K562 (cell line): ENCODE results near the gene ATG7. TPM values are rescaled to one million over a fixed set of nuclear protein-coding genes. Genes with fewer than 3 reads are reported as not detected.

Experiments
- ATAC-seq: fragments of 200-7000 bp; cut with Tn5 transposase; 3 replicates; pipeline ENCODE4 v1.9.1; 2020; ENCODE audit warnings: moderate library complexity
- BruUV-seq: library from RNA; stranded (reverse); fragments of 400-500 nt; replicated peaks from 2 replicates; lab custom pipeline; 2021; lab: Mats Ljungman, UMichigan
- CTCF ChIA-PET: fragments of 300-600 bp; formaldehyde crosslinking; extraction: SDS; loops from one replicate; lab custom pipeline; 2021; ENCODE audit warnings: low intra/inter-chr PET ratio; lab: Yijun Ruan, JAX
- POLR2A ChIA-PET: fragments of 300-600, 350-650 bp; sonication (Branson Sonifier 250); formaldehyde crosslinking; extraction: SDS; loops from one replicate; lab custom pipeline; 2021; ENCODE audit warnings: antibody characterized with exemption, inconsistent platforms; lab: Yijun Ruan, JAX
- DNase-seq, 4 experiments: peaks; one replicate each; pipeline versions ENCODE4 v3.0.0 to v3.0.0-alpha.2; 2011 to 2018; ENCODE audit warnings: low spot score in 3 of 4, mixed read lengths in 3 of 4; ENCODE audit errors: extremely low read depth in 1 of 4
- FAIRE-seq: peaks from 2 replicates; lab custom pipeline; 2011; peaks lifted over from hg19 to GRCh38; lab: Jason Lieb, UNC
- H2AFZ ChIP-seq: 2 replicates; pipeline ENCODE4 v1.6.0; 2011; ENCODE audit warnings: low read depth, low read length, control low read depth, inconsistent platforms
- H3K27ac ChIP-seq: fragments of 200-600 bp; 3 replicates; pipeline ENCODE4 v1.8.0; 2011; ENCODE audit warnings: low read depth, mild to moderate bottlenecking, control low read depth, inconsistent platforms, low read length, moderate library complexity, mixed read lengths; ENCODE audit errors: extremely low read depth
- H3K27me3 ChIP-seq, 2 experiments: fragments of 300-600 bp in 1 of 2; 2 replicates in 1 of 2; 3 replicates in 1 of 2; pipeline versions ENCODE4 v1.6.0 to v1.8.0; 2011; ENCODE audit warnings: inconsistent platforms in 2 of 2, low read length in 2 of 2, mild to moderate bottlenecking in 1 of 2, mixed read lengths in 1 of 2, moderate library complexity in 1 of 2; ENCODE audit not compliant: control insufficient read depth in 2 of 2, insufficient read depth in 2 of 2
- H3K36me3 ChIP-seq: fragments of 300-600 bp; 3 replicates; pipeline ENCODE4 v1.8.0; 2011; ENCODE audit warnings: mild to moderate bottlenecking, low read length, inconsistent platforms; ENCODE audit not compliant: control insufficient read depth, insufficient read depth
- H3K4me1 ChIP-seq, 2 experiments: fragments of 200-600 bp in 1 of 2; replicated peaks in 1 of 2; 2 replicates in 1 of 2; 3 replicates in 1 of 2; pipeline versions ENCODE4 v1.5.1 to v1.8.0; 2011; ENCODE audit warnings: inconsistent platforms in 2 of 2, low read length in 2 of 2, mild to moderate bottlenecking in 1 of 2, mixed read lengths in 1 of 2, moderate library complexity in 1 of 2; ENCODE audit not compliant: control insufficient read depth in 2 of 2, insufficient read depth in 2 of 2
- H3K4me2 ChIP-seq: 2 replicates; pipeline ENCODE4 v1.6.1; 2011; ENCODE audit warnings: low read length, control low read depth, inconsistent platforms, mixed read lengths; ENCODE audit not compliant: insufficient read depth
- H3K4me3 ChIP-seq: fragments of 200-600 bp; sonication (generic), shearing (Covaris generic); 2 replicates; pipeline ENCODE4 v1.5.1; 2016; ENCODE audit warnings: control low read depth, inconsistent platforms
- H3K79me2 ChIP-seq: fragments of 200-600 bp; 3 replicates; pipeline ENCODE4 v1.8.0; 2011; ENCODE audit warnings: low read length, inconsistent platforms; ENCODE audit not compliant: control insufficient read depth, insufficient read depth
- H3K9ac ChIP-seq, 2 experiments: 2 replicates each; pipeline versions ENCODE4 v1.6.0 to v1.6.1; 2011; ENCODE audit warnings: low read depth in 2 of 2, low read length in 2 of 2, control low read depth in 1 of 2, inconsistent platforms in 1 of 2, mild to moderate bottlenecking in 1 of 2, mixed read lengths in 1 of 2; ENCODE audit not compliant: insufficient read depth in 1 of 2
- H3K9me1 ChIP-seq: one replicate; pipeline ENCODE4 v1.6.0; 2011; ENCODE audit warnings: inconsistent platforms, mild to moderate bottlenecking, low read length, moderate library complexity; ENCODE audit not compliant: control insufficient read depth, insufficient read depth
- H3K9me3 ChIP-seq: replicated peaks from 2 replicates; pipeline ENCODE4 v1.5.1; 2011; ENCODE audit warnings: low read depth, low read length, inconsistent platforms; ENCODE audit not compliant: control insufficient read depth, insufficient read depth
- H4K20me1 ChIP-seq: replicated peaks from 2 replicates; pipeline ENCODE4 v1.6.1; 2011; ENCODE audit warnings: low read length, inconsistent platforms, mixed read lengths; ENCODE audit not compliant: control insufficient read depth, insufficient read depth
- CBX3 ChIP-seq, 2 experiments: IDR thresholded peaks; 1 replicate in 1 of 2; 2 replicates in 1 of 2; pipeline ENCODE4 v1.6.1; 2012; ENCODE audit warnings: inconsistent platforms in 2 of 2, low read length in 2 of 2, borderline replicate concordance in 1 of 2, control low read depth in 1 of 2
- E2F1 ChIP-seq: sonication (generic); formaldehyde crosslinking; IDR thresholded peaks from 2 replicates; pipeline ENCODE4 v1.8.1; 2023; ENCODE audit warnings: mild to moderate bottlenecking, missing genetic modification reagents, moderate library complexity
- FOS ChIP-seq: IDR thresholded peaks from 3 replicates; pipeline ENCODE4 v1.6.1; 2011; ENCODE audit not compliant: insufficient read length; ENCODE audit errors: extremely low read depth
- HBP1 ChIP-seq: fragments of 450-650 bp; formaldehyde crosslinking; IDR thresholded peaks from 2 replicates; pipeline ENCODE4 v1.4.0; 2022; ENCODE audit warnings: missing genetic modification characterization
- NR2C1 ChIP-seq, 2 experiments: fragments of 450-650 bp; IDR thresholded peaks; 2 replicates each; pipeline ENCODE4 v1.6.1; 2017; ENCODE audit warnings: mild to moderate bottlenecking in 2 of 2, antibody characterized with exemption in 1 of 2, inconsistent platforms in 1 of 2, missing compliant biosample characterization in 1 of 2, missing genetic modification characterization in 1 of 2
- PTRF ChIP-seq: fragments of 450-650 bp; IDR thresholded peaks from 2 replicates; pipeline ENCODE4 v1.6.1; 2016; ENCODE audit warnings: mild to moderate bottlenecking, missing genetic modification characterization, missing compliant biosample characterization
- RAD21 ChIP-seq, 2 experiments: fragments of 250-450 bp in 1 of 2; fragments of 450-650 bp in 1 of 2; sonication (Bioruptor Pico) in 1 of 2; formaldehyde crosslinking in 1 of 2; IDR thresholded peaks in 1 of 2; conservative IDR thresholded peaks in 1 of 2; 2 replicates each; pipeline versions ENCODE4 v1.4.0 to v1.8.0; 2020 to 2022; ENCODE audit warnings: mild to moderate bottlenecking in 2 of 2, moderate library complexity in 1 of 2
- RUNX1 ChIP-seq: sonication (generic); IDR thresholded peaks from 2 replicates; pipeline ENCODE4 v1.6.1; 2016; ENCODE audit warnings: antibody characterized with exemption, low read depth
- SP2 ChIP-seq: IDR thresholded peaks from 2 replicates; pipeline ENCODE4 v1.6.1; 2011; ENCODE audit warnings: mild to moderate bottlenecking, low read depth, low read length, moderate library complexity; ENCODE audit not compliant: poor library complexity, severe bottlenecking; ENCODE audit errors: extremely low read depth
- STAG1 ChIP-seq: sonication (generic); formaldehyde crosslinking; IDR thresholded peaks from 2 replicates; pipeline ENCODE4 v1.5.0; 2020; ENCODE audit warnings: missing genetic modification reagents, borderline replicate concordance
- ZBTB26 ChIP-seq: fragments of 450-650 bp; formaldehyde crosslinking; IDR thresholded peaks from 2 replicates; pipeline ENCODE4 v1.4.0; 2022; ENCODE audit warnings: missing genetic modification characterization
- ZFP91 ChIP-seq: sonication (generic); formaldehyde crosslinking; IDR thresholded peaks from 2 replicates; pipeline ENCODE4 v1.8.0; 2022; ENCODE audit warnings: mild to moderate bottlenecking, missing genetic modification reagents
- ZNF551 ChIP-seq: fragments of 250-450 bp; sonication (Bioruptor Pico); IDR thresholded peaks from 2 replicates; pipeline ENCODE4 v1.5.0; 2021; ENCODE audit warnings: mild to moderate bottlenecking, moderate library complexity
- ZNF586 ChIP-seq: fragments of 450-650 bp; formaldehyde crosslinking; conservative IDR thresholded peaks from 2 replicates; pipeline ENCODE4 v1.4.0; 2020; ENCODE audit warnings: mild to moderate bottlenecking, moderate library complexity
- WGBS: fragments of 100-300 bp; shearing (Covaris generic); methylation state at CpG from one replicate; pipeline ENCODE4 v1.1.6; 2016; ENCODE audit warnings: low coverage, mixed read lengths; ENCODE audit not compliant: insufficient coverage; ENCODE audit errors: missing lambda C conversion rate; 5-methylcytosine and 5-hydroxymethylcytosine counted together
- in situ Hi-C: fragments of 300-500 bp; cut with MboI; formaldehyde crosslinking; loops from 4 replicates; pipeline ENCODE4 v1.15.0; 2018; ENCODE audit warnings: inconsistent platforms, mixed read lengths
- intact Hi-C: fragments of 100-400 bp; cut with micrococcal nuclease; formaldehyde crosslinking; loops from 2 replicates; pipeline ENCODE4 v1.14.2; 2022
- polyA plus RNA-seq, 8 experiments: library from polyadenylated mRNA; depleted of rRNA in 4 of 8; stranded (reverse) in 5 of 8; unstranded in 3 of 8; fragments of >200 nt; fragmentation: Nextera tagmentation in 2 of 8; fragmentation: Illumina TruSeq in 1 of 8; extraction: Ambion mirVana in 2 of 8; extraction: Trizol in 1 of 8; gene quantifications; 2 replicates each; pipeline versions ENCODE4 v1.2.1 to v1.2.3, GENCODE V29; 2011 to 2014; ENCODE audit warnings: inconsistent platforms in 1 of 8, missing spikeins in 1 of 8
- total RNA-seq, 7 experiments: library from RNA; depleted of rRNA in 6 of 7; stranded (reverse); fragments of >200 nt in 6 of 7; fragmentation: Illumina TruSeq in 2 of 7; extraction: Trizol in 2 of 7; gene quantifications; 2 replicates each; pipeline versions ENCODE4 v1.2.1 to v1.2.3, GENCODE V29; 2011 to 2021; ENCODE audit warnings: low replicate concordance in 1 of 7
- TF ChIP-seq, protein P1 (sequence below): fragments of 250-450 bp; sonication (Bioruptor Pico); IDR thresholded peaks from 2 replicates; pipeline ENCODE4 v1.8.0; 2021; ENCODE audit warnings: moderate library complexity, mild to moderate bottlenecking, inconsistent platforms

ATG7 gene
- total and polyA plus RNA-seq, 9 of the 15 experiments (the other 6 are each of a cell fraction or from before 2014, with no cell fraction given) = 18.3 to 45.3 (median 33.6) TPM

DNA sequence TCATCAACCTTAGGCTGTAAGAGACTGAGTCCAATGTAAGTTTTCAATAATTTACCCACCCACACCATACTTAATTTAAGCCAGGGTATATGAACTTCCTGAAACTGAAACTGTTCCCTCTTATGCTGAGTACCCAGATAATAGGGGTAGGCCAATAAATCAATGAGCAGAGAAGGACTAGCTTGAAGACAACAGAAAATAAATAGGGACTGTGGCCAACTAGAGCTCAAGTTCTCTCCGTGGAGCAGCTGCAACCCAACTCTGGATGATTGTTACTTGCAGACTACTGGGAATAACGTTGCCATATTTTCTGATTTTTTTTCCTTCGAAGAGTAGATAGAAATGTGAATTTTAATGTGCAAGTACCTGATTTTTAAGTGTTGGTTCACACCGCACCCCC, 128.0 kb downstream of the ATG7 start (continued):
- TF ChIP-seq SP2 = no peak

- Histone ChIP-seq H3K27ac (no peak overlapping the region), H3K4me2 (no peak overlapping the region), H4K20me1 (no peaks in the 10 kb centered on the region), H2AFZ (no peak overlapping the region), H3K4me3 (no peak overlapping the region), H3K9ac (no peak overlapping the region), H3K4me1 (no peaks in the 10 kb centered on the region), H3K27me3 (no peaks in the 10 kb centered on the region), H3K79me2 (no peaks in the 10 kb centered on the region), H3K9me3 (no peaks in the 10 kb centered on the region), H3K36me3 (peaks cover 2% of the 10 kb centered on the region; the same call in 1 of the 3 replicates), H3K9me1 (no peaks in the 10 kb centered on the region)
- intact Hi-C loops = no loop called here
- in situ Hi-C loops = no loop called here
- no peak for FAIRE-seq
- ChIA-PET POLR2A (interaction anchor here (0.9 to 1.3 kb wide), 3 partner anchors 11 to 150 kb away, joined by 3 read pairs; no protein-coding TSS in a partner anchor), CTCF (no interaction called here)
- WGBS = 59% methylated on average over 1 of the region's 1 CpG
- no TSS peak for BruUV-seq
- no peak for DNase-seq
- ATAC-seq = no peak
- TF ChIP-seq PTRF = no peak
- no peak for TF ChIP-seq ZNF551
- no peak for TF ChIP-seq NR2C1 (IDR thresholded peaks at IDR 0.05)
- TF ChIP-seq NR2C1 (tag; IDR thresholded peaks at IDR 0.05) = no peak
- TF ChIP-seq CBX3 (IDR thresholded peaks at IDR 0.05; ENCODE audit: borderline replicate concordance in 1 of 2, low read length in 2 of 2) = no peak
- TF ChIP-seq, protein P1, sequence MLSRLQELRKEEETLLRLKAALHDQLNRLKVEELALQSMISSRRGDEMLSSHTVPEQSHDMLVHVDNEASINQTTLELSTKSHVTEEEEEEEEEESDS (CRISPR knock-in tag) = no peak
- TF ChIP-seq E2F1 (CRISPR knock-in tag) = no peak
- TF ChIP-seq RUNX1 = no peak
- no peak for TF ChIP-seq RAD21 (CRISPR knock-in tag; conservative IDR thresholded peaks at IDR 0.05 in 1 of 2, IDR thresholded peaks at IDR 0.05 in 1 of 2)
- TF ChIP-seq ZFP91 (CRISPR knock-in tag) = no peak
- no peak for TF ChIP-seq STAG1 (CRISPR knock-in tag)
- no peak for TF ChIP-seq ZNF586
- no peak for TF ChIP-seq FOS
- no peak for TF ChIP-seq HBP1 (CRISPR knock-in tag)
- TF ChIP-seq ZBTB26 (CRISPR knock-in tag) = no peak
Observed at GRCh38 chr3:11401434-11401833, 129.2 kb downstream of the ATG7 start.
